Stimulated activated CD4-positive, alpha-beta T cell treated with anti-CD3 and anti-CD28 coated beads, TNF-alpha, amount 100 ng/mL, for 48 hours (primary cell): ENCODE data around the gene ZNF681.
"Not testable (repeated sequence)": the region's sequence is repeated elsewhere in the genome, so short reads cannot be mapped to it uniquely, and the experiment has no call there.

ENCODE experiments used
- DNase-seq, 3 donors: peaks; one replicate each; pipeline ENCODE4 v3.0.0-alpha.2; 2020; ENCODE audit warnings: low read depth in 3 of 3

The ZNF681 gene

DNA sequence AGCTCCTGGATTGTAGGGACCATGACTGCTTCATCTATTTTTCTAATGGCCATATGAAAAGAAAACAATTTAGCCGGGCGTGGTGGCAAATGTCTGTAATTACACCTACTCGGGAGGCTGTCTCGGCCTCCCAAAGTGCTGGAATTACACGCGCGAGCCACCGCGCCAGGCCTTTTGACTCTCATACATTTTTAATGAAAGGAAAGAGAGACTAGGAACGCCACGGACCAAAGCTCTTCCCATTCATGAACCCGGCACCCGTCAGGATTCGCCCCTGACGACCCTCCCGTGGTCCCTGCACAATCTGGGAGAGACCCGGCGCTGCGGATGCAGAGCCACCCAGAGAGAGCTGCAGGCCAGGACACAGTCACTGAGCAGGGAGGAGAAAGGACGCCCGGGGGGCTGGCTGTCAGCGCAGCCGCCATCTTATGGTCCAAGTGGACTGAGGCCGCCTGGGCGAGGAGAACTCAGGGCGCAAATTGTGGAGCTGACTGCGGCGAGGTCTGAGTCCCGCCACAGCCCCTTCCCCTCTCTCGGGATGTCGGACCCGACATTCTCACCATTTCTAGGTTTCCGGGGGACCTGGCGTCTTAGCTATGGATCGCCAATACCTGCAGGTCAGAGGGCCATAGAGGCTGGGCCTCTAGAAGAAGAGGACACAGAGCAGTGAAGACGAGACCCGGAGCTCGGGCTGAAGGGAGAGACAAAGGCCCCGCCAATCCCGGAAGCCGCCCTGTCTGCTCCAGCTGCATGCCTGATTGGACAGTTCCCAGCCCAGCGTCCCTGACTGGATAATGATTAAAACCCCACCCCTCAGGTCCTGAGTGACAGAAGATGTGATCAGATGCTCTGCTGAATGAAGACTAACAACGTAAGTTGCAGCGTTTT lies at the start of gene ZNF681:
Gene ZNF681 (minus strand): TSS at position 705 of the 888 bp plus-strand sequence. CDS start 142 bp downstream, at position 563.
- peak; percentile 71 to 83 (median 75) for DNase-seq

GRCh38 chr19:23804676-23805075 lies 46.0 kb upstream of the ZNF681 start:
- no peak for DNase-seq

DNA sequence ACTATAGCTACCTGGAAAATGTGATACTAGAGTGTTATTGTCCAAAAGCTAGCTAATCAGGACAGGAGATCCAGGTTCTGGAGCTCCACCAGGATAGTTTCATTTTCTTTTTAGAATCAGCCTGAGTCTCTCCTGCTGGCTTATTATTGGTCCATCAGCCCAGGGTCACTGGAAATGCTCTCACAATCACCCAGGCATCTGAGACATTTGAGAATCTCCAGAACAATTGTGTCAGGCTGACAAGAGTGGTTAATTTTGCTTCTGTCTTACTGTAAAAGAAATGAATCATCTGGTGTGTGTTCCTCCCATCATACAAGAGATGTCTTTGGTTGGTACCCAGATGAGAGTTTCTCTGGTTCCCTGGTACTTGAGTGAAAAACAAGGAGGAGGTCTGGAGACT lies 43.6 kb upstream of the ZNF681 start:
- no peak for DNase-seq

- no peak for DNase-seq
Measured at GRCh38 chr19:23801803-23802202, 43.1 kb upstream of the ZNF681 start.

GRCh38 chr19:23800868-23801267 lies 42.2 kb upstream of the ZNF681 start:
- no peak for DNase-seq

GRCh38 chr19:23800271-23800670 lies 41.6 kb upstream of the ZNF681 start:
- no peak for DNase-seq

DNA sequence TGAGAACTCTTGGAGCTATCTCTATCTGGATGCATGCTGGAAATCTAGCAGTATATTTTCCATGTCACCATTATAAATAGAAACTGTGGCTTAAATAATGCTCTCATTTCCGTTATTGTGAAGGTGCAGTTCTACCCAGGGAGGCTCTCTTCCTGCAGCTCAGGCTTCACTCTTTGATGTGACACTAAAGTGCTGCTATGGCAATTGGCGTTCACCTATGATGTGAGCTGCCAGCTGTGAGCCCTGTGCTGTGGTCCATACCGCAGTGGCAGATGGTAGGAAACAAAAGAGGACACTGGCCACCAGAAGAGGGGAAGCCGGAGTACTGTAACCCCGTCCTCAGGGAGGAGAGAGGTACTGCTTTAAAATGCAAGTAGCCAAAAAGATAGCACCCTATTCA lies 40.6 kb upstream of the ZNF681 start:
- DNase-seq = no peak

- no peak for DNase-seq
Measured at GRCh38 chr19:23795462-23795861, 36.8 kb upstream of the ZNF681 start.

- no peak for DNase-seq
Measured at GRCh38 chr19:23792784-23793183, 34.1 kb upstream of the ZNF681 start.

DNA sequence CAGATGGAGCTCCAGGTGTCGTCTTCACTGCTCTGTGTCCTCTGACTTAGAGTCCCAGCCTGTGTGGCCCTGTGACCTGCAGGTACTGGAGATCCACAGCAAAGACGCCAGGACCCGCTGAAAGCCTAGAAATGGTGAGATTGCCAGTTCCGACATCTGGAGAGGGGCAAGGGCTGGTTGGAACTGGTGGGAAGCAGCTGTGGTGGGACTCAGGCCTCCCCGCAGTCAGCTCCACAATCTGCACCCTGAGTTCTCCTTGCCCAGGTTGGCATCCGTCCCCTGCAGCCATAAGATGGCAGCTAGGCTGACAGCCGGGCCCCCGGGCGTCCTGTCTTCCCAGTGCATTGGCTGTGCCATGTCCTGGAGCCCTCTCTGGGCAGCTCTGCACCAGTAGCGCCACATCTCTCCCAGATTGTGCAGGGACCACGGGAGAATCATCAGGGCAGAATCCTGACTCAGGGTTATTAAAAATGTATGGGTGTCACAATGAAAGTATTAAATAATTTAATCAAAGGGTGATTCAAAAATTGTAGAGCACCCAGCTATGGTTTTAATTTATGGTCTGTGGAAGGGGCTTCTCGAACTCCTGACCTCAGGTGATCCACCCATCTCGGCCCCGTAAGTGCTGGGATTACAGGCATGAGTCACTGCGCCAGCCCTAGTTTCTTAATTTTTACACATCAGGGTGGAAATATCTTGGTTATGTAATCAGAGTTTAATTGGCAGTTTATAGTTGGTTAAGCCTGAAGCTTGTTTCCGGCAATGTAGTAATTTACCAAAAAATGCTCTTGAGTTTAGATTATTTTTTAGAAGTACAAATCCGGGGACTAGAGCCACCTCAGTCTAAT lies 32.2 kb upstream of the ZNF681 start:
- no peak for DNase-seq

DNA sequence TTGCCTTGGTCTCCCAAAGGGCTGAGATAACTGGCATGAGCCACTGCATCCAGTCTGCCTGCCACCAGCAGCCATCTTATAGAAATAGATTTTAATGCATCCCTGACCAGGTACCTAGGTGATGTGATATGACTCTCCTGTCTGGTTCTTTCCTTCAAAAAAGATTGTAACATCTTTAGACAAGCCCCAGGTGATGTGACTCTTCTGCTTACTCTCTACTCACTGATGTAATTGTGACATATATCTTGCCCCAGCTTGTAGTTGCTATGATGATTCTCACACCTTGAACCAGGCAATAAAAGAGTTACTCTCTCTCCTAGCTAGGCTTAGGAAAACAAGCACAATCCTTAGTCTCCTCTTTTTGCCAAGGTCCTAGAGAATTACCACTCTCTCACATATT lies 30.6 kb upstream of the ZNF681 start:
- DNase-seq = no peak

- DNase-seq = no peak
Measured at GRCh38 chr19:23788411-23788810, 29.7 kb upstream of the ZNF681 start.

GRCh38 chr19:23787106-23787505 lies 28.4 kb upstream of the ZNF681 start:
- no peak for DNase-seq

DNA sequence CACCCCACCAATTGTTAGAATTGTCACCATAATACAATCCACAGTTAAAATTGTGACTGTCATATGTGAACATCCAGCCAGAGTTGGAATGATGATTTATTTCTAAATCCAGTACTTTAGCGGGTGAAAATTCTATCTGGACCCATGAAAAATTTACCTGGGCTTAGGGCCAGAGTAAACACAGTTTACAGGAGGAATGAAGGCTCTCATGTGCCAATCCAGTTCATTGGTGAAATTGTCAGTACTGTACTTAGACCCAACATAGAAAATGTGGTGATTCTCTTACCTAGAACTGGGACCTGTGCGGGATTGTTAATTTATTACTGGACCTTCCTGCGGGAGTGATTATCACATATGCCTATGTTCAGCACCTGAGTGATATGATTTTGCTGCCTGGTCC lies 27.3 kb upstream of the ZNF681 start:
- DNase-seq = no peak

DNA sequence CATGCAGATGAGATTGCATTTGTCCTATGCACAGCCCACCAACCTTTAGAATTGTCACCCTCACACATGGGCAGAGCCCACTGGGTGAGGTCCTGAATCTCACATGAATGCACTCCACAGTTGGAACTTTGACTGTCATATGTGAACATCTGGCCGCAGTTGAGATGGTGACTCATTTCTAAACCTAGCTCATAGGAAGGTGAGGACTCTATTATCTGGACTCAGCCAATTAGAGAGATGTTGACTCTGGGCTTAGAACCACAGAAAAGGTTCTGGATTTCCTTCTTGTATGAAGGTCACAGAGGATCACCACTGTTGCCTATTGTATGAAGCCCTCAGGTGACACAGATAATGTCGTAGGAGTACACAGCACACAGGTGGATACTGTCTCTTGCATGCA lies 25.6 kb upstream of the ZNF681 start:
- DNase-seq = no peak

DNA sequence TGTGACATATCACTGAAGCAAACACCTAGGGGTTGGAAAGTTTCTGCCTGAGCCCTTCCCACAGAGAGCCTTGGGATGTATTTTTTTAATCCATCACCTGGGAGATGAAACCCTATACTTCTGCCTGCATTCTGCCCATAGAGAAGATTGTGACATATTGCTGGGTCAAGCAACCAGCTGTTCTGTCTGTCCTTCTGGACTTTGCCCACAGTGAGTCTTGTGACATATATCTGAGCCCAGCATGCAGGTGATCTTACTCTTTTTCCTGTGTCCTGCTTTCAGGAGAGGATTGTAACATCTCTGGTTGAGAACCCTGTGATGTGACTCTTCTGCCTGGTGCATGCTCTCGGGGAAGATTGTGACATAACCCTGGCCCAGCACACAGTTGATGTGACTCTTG lies 24.9 kb upstream of the ZNF681 start:
- DNase-seq = no peak

DNA sequence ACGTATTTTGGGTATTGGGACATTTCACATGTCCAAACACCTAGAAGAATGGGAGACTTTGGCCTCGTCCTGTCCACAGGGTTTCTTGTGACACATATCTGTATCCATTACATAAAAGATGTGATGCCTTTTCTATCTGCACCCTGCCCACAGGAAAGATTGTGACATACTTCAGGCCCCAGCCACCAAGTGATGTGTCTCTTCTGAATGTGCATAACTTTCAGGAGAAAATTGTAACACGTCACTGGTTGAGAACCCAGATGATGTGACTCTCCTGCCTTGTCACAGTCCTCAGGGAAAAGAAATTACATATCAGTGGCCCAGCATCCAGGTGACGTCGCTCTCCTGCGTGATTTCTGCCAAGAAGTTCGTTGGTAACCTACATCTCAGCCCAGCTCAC lies 21.0 kb upstream of the ZNF681 start:
- DNase-seq = no peak

GRCh38 chr19:23778566-23778965 lies 19.9 kb upstream of the ZNF681 start:
- DNase-seq = no peak

GRCh38 chr19:23778036-23778435 lies 19.3 kb upstream of the ZNF681 start:
- not testable (repeated sequence) for DNase-seq

DNA sequence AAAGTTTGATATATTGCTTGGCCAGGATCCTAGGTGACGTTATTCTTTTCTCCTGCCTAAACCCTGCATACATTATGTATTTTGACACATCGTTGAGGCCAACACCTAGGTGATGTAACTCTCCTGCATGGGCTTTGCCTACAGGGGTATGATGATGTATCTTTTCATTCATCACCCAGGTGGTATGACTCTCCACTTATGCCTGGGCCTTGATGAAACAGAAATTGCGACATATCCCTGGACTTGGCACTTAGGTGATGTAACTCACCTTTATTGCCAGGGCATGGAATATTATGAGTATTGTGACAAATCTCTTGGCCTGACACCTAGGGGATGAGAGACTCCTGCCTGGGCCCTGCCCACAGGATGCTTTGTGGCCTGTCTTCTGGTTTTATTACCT lies 18.5 kb upstream of the ZNF681 start:
- no peak for DNase-seq

DNA sequence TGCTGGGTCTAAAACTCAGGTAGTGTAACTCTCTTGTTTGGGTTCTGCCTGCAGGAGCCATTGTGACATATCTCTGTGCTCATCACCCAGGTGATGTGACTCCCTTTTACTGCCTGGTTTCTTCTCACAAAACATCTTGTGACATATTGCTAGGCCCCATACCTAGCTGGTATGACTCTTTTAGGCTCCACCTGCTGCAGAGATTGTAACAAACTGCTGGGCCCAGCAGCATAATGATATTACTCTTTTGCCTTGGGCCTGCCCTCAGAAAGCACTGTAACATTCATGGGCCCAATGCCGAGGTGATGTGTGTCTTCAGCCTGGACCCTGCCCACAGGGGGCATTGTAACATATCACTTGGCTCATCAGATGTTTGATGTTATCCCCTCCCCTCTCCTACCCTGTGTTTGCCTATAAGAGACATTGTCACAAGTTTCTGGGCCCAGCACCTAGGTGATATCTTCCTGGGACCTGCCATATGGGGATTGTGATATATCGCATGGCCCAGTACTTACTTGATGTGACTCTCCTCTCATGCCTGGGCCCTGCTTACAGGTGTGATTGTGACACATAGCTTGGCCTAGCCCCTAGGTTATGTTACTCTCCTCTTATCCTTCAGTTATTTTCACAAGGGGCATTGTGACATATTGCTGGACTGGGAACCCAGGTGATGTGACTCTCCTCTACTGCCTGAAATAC lies 18.0 kb upstream of the ZNF681 start:
- DNase-seq = no peak

GRCh38 chr19:23774524-23774971 lies 15.9 kb upstream of the ZNF681 start:
- no peak for DNase-seq
